KMS-11 (cell line): Measurements from ENCODE around the gene CACNA1D.

Source experiments
- H2AFZ ChIP-seq: fragments of 200-600 bp; sonication (generic); 2 replicates; pipeline ENCODE4 v1.6.1; 2016; ENCODE audit warnings: antibody characterized with exemption, mixed run types, low read depth
- H3K27ac ChIP-seq: fragments of 200-600 bp; sonication (generic); 2 replicates; pipeline ENCODE4 v1.6.1; 2016; ENCODE audit warnings: mild to moderate bottlenecking, mixed run types
- H3K27me3 ChIP-seq: fragments of 200-600 bp; sonication (generic); 2 replicates; pipeline ENCODE4 v1.6.1; 2017; ENCODE audit warnings: mild to moderate bottlenecking, low read depth, mixed run types, moderate library complexity; ENCODE audit not compliant: insufficient read depth
- H3K36me3 ChIP-seq: fragments of 200-600 bp; sonication (generic); 2 replicates; pipeline ENCODE4 v1.6.1; 2017; ENCODE audit warnings: mild to moderate bottlenecking, mixed run types; ENCODE audit not compliant: insufficient read depth
- H3K4me1 ChIP-seq: fragments of 200-600 bp; sonication (generic); 2 replicates; pipeline ENCODE4 v1.6.1; 2016; ENCODE audit warnings: mild to moderate bottlenecking, low read depth, mixed run types; ENCODE audit not compliant: poor library complexity, severe bottlenecking
- H3K4me2 ChIP-seq: fragments of 200-600 bp; sonication (generic); 2 replicates; pipeline ENCODE4 v1.7.0; 2016; ENCODE audit warnings: mild to moderate bottlenecking, mixed run types
- H3K4me3 ChIP-seq: fragments of 200-600 bp; sonication (generic); IDR thresholded peaks from 2 replicates; pipeline ENCODE4 v1.6.1; 2017; ENCODE audit warnings: low read depth, low read length, mixed read lengths; ENCODE audit not compliant: insufficient read depth
- H3K79me2 ChIP-seq: fragments of 200-600 bp; sonication (generic); 2 replicates; pipeline ENCODE4 v1.6.1; 2016; ENCODE audit warnings: low read depth, mixed run types; ENCODE audit not compliant: insufficient read depth
- H3K9ac ChIP-seq: fragments of 200-600 bp; sonication (generic); 2 replicates; pipeline ENCODE4 v1.6.1; 2016; ENCODE audit warnings: mild to moderate bottlenecking, mixed run types
- H4K20me1 ChIP-seq: fragments of 200-600 bp; sonication (generic); 2 replicates; pipeline ENCODE4 v1.6.1; 2016; ENCODE audit warnings: mild to moderate bottlenecking, mixed run types; ENCODE audit not compliant: insufficient read depth
- CTCF ChIP-seq: fragments of 200-600 bp; sonication (generic); conservative IDR thresholded peaks from 2 replicates; pipeline ENCODE4 v1.6.1; 2017; ENCODE audit warnings: low read depth, mild to moderate bottlenecking, antibody characterized with exemption, low read length, moderate library complexity, mixed read lengths

Gene CACNA1D

GRCh38 chr3:53534676-53535400 lies 40.4 kb downstream of the CACNA1D start:
- Histone ChIP-seq H3K4me1 (no peaks in the 10 kb centered on the region), H3K27ac (no peak overlapping the region), H3K36me3 (no peaks in the 10 kb centered on the region), H2AFZ (no peak overlapping the region), H3K4me2 (no peak overlapping the region), H3K27me3 (no peaks in the 10 kb centered on the region), H4K20me1 (no peaks in the 10 kb centered on the region), H3K4me3 (no peak overlapping the region), H3K79me2 (no peaks in the 10 kb centered on the region), H3K9ac (no peak overlapping the region)
- no peak for TF ChIP-seq CTCF

GRCh38 chr3:53536282-53536681 lies 41.9 kb downstream of the CACNA1D start:
- Histone ChIP-seq H3K27ac (no peak overlapping the region), H3K4me3 (no peak overlapping the region), H3K4me2 (no peak overlapping the region), H3K27me3 (no peaks in the 10 kb centered on the region), H3K9ac (no peak overlapping the region), H3K79me2 (no peaks in the 10 kb centered on the region), H3K4me1 (no peaks in the 10 kb centered on the region), H4K20me1 (no peaks in the 10 kb centered on the region), H2AFZ (no peak overlapping the region), H3K36me3 (no peaks in the 10 kb centered on the region)
- TF ChIP-seq CTCF: no peak

GRCh38 chr3:53544357-53544756 lies 49.9 kb downstream of the CACNA1D start:
- Histone ChIP-seq H2AFZ (no peak overlapping the region), H3K4me1 (no peaks in the 10 kb centered on the region), H4K20me1 (no peaks in the 10 kb centered on the region), H3K9ac (no peak overlapping the region), H3K4me3 (no peak overlapping the region), H3K27me3 (no peaks in the 10 kb centered on the region), H3K36me3 (no peaks in the 10 kb centered on the region), H3K27ac (no peak overlapping the region), H3K79me2 (no peaks in the 10 kb centered on the region), H3K4me2 (no peak overlapping the region)
- no peak for TF ChIP-seq CTCF

GRCh38 chr3:53545310-53545995 lies 51.0 kb downstream of the CACNA1D start:
- H3K4me1 ChIP-seq: no peaks in the 10 kb centered on the region
- H2AFZ ChIP-seq: no peak overlapping the region
- no peaks in the 10 kb centered on the region for H3K27me3 ChIP-seq
- H3K4me2 ChIP-seq: no peak overlapping the region
- H3K27ac ChIP-seq: no peak overlapping the region
- no peak for TF ChIP-seq CTCF
- H3K9ac ChIP-seq: no peak overlapping the region
- no peaks in the 10 kb centered on the region for H3K79me2 ChIP-seq
- H3K4me3 ChIP-seq: no peak overlapping the region
- no peaks in the 10 kb centered on the region for H4K20me1 ChIP-seq
- no peaks in the 10 kb centered on the region for H3K36me3 ChIP-seq
